Lower leg skin (tissue), 3 donors: ENCODE data around the gene CRISPLD2.

Source experiments
- POLR2A ChIP-seq, 2 donors: fragments of 450-650 bp; IDR thresholded peaks; one replicate each; pipeline ENCODE4 v1.6.1; 2016 to 2017; ENCODE audit warnings: antibody characterized with exemption in 2 of 2, mild to moderate bottlenecking in 1 of 2, moderate library complexity in 1 of 2
- TF ChIP-seq, protein P1 (sequence below), 3 donors: fragments of 450-650 bp; IDR thresholded peaks; one replicate each; pipeline ENCODE4 v1.5.1; 2016; ENCODE audit warnings: antibody characterized with exemption in 3 of 3, mild to moderate bottlenecking in 3 of 3, moderate library complexity in 2 of 3

DNA sequence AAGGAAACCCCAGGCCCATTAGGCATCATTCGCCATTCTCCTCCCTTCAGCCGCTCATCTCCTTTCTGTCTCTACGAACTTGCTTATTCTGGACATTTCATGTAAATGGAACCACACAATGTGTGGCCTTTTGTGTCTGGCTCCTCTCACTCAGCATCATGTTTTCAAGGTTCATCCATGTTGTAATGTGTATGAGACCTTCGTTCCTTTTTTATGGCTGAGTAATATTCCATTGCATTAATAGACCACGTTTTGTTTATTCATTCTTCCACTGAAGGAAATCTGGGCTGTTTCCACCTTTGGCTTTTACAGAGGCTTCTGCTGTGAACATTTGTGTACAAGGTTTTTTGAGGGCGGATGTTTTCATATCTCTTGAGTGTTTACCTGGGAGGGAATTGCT lies 3.2 kb downstream of the CRISPLD2 start:
- TF ChIP-seq, protein P1, sequence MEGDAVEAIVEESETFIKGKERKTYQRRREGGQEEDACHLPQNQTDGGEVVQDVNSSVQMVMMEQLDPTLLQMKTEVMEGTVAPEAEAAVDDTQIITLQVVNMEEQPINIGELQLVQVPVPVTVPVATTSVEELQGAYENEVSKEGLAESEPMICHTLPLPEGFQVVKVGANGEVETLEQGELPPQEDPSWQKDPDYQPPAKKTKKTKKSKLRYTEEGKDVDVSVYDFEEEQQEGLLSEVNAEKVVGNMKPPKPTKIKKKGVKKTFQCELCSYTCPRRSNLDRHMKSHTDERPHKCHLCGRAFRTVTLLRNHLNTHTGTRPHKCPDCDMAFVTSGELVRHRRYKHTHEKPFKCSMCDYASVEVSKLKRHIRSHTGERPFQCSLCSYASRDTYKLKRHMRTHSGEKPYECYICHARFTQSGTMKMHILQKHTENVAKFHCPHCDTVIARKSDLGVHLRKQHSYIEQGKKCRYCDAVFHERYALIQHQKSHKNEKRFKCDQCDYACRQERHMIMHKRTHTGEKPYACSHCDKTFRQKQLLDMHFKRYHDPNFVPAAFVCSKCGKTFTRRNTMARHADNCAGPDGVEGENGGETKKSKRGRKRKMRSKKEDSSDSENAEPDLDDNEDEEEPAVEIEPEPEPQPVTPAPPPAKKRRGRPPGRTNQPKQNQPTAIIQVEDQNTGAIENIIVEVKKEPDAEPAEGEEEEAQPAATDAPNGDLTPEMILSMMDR (IDR thresholded peaks at IDR 0.05) = no peak
- TF ChIP-seq POLR2A (IDR thresholded peaks at IDR 0.05) = no peak
